GM12892 (cell line): ENCODE results near the gene ZMPSTE24.

Source experiments
- POLR2A ChIP-seq: IDR thresholded peaks from 2 replicates; pipeline ENCODE4 v1.6.1; 2011; ENCODE audit warnings: low read depth, low read length, control low read depth
- POLR2AphosphoS5 ChIP-seq: IDR thresholded peaks from 2 replicates; pipeline ENCODE4 v1.6.1; 2011; ENCODE audit warnings: low read depth, low read length, control low read depth

GRCh38 chr1:40310983-40311642, 53.1 kb downstream of the ZMPSTE24 start:
- TF ChIP-seq POLR2A (no peak), POLR2AphosphoS5 (no peak)
